ENCODE measurements around the gene MET. TPM values are rescaled to one million over a fixed set of nuclear protein-coding genes. Genes with fewer than 3 reads are reported as not detected.

Gene MET
- total RNA-seq, 1 experiment from 2014 or later, result 5.0 TPM

GRCh38 chr7:116824449-116824848 is 152.5 kb downstream of the MET start:
- H2BK20ac ChIP-seq (ENCODE audit: low read depth, low read length, poor library complexity, severe bottlenecking), result no peak overlapping the region
- TF ChIP-seq, protein P1, sequence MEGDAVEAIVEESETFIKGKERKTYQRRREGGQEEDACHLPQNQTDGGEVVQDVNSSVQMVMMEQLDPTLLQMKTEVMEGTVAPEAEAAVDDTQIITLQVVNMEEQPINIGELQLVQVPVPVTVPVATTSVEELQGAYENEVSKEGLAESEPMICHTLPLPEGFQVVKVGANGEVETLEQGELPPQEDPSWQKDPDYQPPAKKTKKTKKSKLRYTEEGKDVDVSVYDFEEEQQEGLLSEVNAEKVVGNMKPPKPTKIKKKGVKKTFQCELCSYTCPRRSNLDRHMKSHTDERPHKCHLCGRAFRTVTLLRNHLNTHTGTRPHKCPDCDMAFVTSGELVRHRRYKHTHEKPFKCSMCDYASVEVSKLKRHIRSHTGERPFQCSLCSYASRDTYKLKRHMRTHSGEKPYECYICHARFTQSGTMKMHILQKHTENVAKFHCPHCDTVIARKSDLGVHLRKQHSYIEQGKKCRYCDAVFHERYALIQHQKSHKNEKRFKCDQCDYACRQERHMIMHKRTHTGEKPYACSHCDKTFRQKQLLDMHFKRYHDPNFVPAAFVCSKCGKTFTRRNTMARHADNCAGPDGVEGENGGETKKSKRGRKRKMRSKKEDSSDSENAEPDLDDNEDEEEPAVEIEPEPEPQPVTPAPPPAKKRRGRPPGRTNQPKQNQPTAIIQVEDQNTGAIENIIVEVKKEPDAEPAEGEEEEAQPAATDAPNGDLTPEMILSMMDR (conservative IDR thresholded peaks at IDR 0.05), result no peak
- Mint-ChIP-seq H3K9me3 (no peaks in the 10 kb centered on the region), H3K4me1 (0 out of 4 replicates have a peak, but pooled peaks cover 0 to 2% of the 10 kb centered on the region in 2 experiments), H3K36me3 (ENCODE audit: insufficient read depth in 1 of 3, low read depth in 3 of 3) (no peaks in the 10 kb centered on the region), H3K4me3 (no peak overlapping the region), H3K27me3 (ENCODE audit: low read depth) (no peaks in the 10 kb centered on the region), H3K27ac (no peak overlapping the region)
- H2AK5ac ChIP-seq (ENCODE audit: insufficient read length, low read length), result no peak overlapping the region
- no peaks in the 10 kb centered on the region for H3K27me3 ChIP-seq (ENCODE audit: insufficient read depth, low read length)
- no peaks in the 10 kb centered on the region for H3K23me2 ChIP-seq (ENCODE audit: insufficient read length, low read depth, low read length, poor library complexity, severe bottlenecking)
- H2BK120ac ChIP-seq (ENCODE audit: low read depth, low read length, poor library complexity, severe bottlenecking), result no peak overlapping the region
- DNase-seq, result no peak
- H3K27ac ChIP-seq (ENCODE audit: insufficient read length, low read depth, low read length), result no peak overlapping the region
- no peak overlapping the region for H4K91ac ChIP-seq (ENCODE audit: insufficient read length, low read depth, low read length)
- H4K8ac ChIP-seq (replicated peaks; ENCODE audit: insufficient read length, low read depth, low read length), result no peak overlapping the region
- H3T11ph ChIP-seq (ENCODE audit: low read length), result no peak overlapping the region
- no peaks in the 10 kb centered on the region for H4K20me1 ChIP-seq (ENCODE audit: control insufficient read depth, insufficient read depth, insufficient read length)
- H2AFZ ChIP-seq (ENCODE audit: low read length), result no peak overlapping the region
- H3K79me1 ChIP-seq (ENCODE audit: insufficient read depth, low read depth, low read length, poor library complexity, severe bottlenecking), result no peaks in the 10 kb centered on the region
- no peak overlapping the region for H2BK5ac ChIP-seq (ENCODE audit: insufficient read length, low read length)
- H3K4me1 ChIP-seq (ENCODE audit: insufficient read depth, low read length), result no peaks in the 10 kb centered on the region
- H3K79me2 ChIP-seq (ENCODE audit: insufficient read depth, low read length), result no peaks in the 10 kb centered on the region
- no peak overlapping the region for H2BK12ac ChIP-seq (ENCODE audit: insufficient read length, low read depth, low read length)
- H3K9ac ChIP-seq (ENCODE audit: extremely low read depth, insufficient read length, low read length), result no peak overlapping the region
- no peak overlapping the region for H3K56ac ChIP-seq (ENCODE audit: insufficient read length, low read depth, low read length)
- H3K4ac ChIP-seq (ENCODE audit: low read depth, low read length), result no peak overlapping the region
- H2BK15ac ChIP-seq (ENCODE audit: low read depth, low read length), result no peak overlapping the region
- no peak overlapping the region for H4K5ac ChIP-seq (ENCODE audit: insufficient read length, low read depth, low read length)
- H3K18ac ChIP-seq (ENCODE audit: insufficient read length, low read depth, low read length), result no peak overlapping the region
- no peaks in the 10 kb centered on the region for H3K9me3 ChIP-seq (ENCODE audit: control insufficient read depth, low read depth, low read length)
- no peak overlapping the region for H3K23ac ChIP-seq (ENCODE audit: insufficient read length, low read depth, low read length)
- no peak overlapping the region for H3K14ac ChIP-seq (ENCODE audit: insufficient read depth, low read length)
- no peak overlapping the region for H3K4me2 ChIP-seq (ENCODE audit: insufficient read depth, insufficient read length, low read length)

All from H9 (cell line).